ENCODE data around the gene CLUH. TPM values are rescaled to one million over a fixed set of nuclear protein-coding genes. Genes with fewer than 3 reads are reported as not detected.
"Not testable (repeated sequence)": the region's sequence is repeated elsewhere in the genome, so short reads cannot be mapped to it uniquely, and the experiment has no call there.

CLUH gene
- total RNA-seq, 1 experiment from 2014 or later = 175 TPM

GRCh38 chr17:2659337-2659736 lies 52.2 kb downstream of the CLUH start:
- H3K27ac ChIP-seq (ENCODE audit: low read depth, low read length); H3K9me3 ChIP-seq (ENCODE audit: control insufficient read depth in 1 of 2, insufficient read depth in 1 of 2, low read depth in 1 of 2, low read length in 2 of 2); POLR2A ChIA-PET; H3K9ac ChIP-seq (ENCODE audit: low read length); H3K4me3 ChIP-seq (replicated peaks in 1 of 2; ENCODE audit: low read depth in 1 of 2, low read length in 2 of 2); H3K27me3 ChIP-seq (ENCODE audit: insufficient read depth, low read length); H3K9me2 ChIP-seq (ENCODE audit: insufficient read depth); H2AFZ ChIP-seq (ENCODE audit: low read depth, low read length, poor library complexity, severe bottlenecking); BruUV-seq (replicated peaks); H3K36me3 ChIP-seq (ENCODE audit: control insufficient read depth in 1 of 2, insufficient read depth in 2 of 2, low read length in 2 of 2); CTCF ChIA-PET; intact Hi-C loops (cut with micrococcal nuclease): not testable (repeated sequence)
- RAD21 ChIA-PET (ENCODE audit: low non-redundant PET in 1 of 2, low total read pairs in 2 of 2, uncharacterized antibody in 2 of 2, unreplicated experiment in 2 of 2) = interaction anchor here in 1 of 2 experiments (0.6 kb wide), 1 partner anchor 12 kb away, joined by 4 read pairs; no protein-coding TSS in a partner anchor
- peaks cover 17 to 21% of the 10 kb centered on the region in 2 experiments for H3K4me1 ChIP-seq (ENCODE audit: control insufficient read depth in 1 of 2, insufficient read depth in 2 of 2, low read length in 2 of 2)
- ATAC-seq (peak; percentile 77), DNase-seq (ENCODE audit: low read depth, low spot score) (peak; percentile 12)
- peak overlapping the region; percentile 33 for H3K4me2 ChIP-seq (ENCODE audit: low read length)
- H4K20me1 ChIP-seq (ENCODE audit: insufficient read depth) = peaks cover 14% of the 10 kb centered on the region
- TF ChIP-seq CBX3 (IDR thresholded peaks at IDR 0.05; ENCODE audit: low read depth) = peak; percentile 23; the same call in 1 of the 2 replicates
- H3K79me2 ChIP-seq (ENCODE audit: insufficient read depth, low read length) = peaks cover 100% of the 10 kb centered on the region

- CTCF ChIA-PET = no interaction called here
- peaks cover 14% of the 10 kb centered on the region for H4K20me1 ChIP-seq (ENCODE audit: insufficient read depth)
- ATAC-seq (no peak), DNase-seq (ENCODE audit: low read depth, low spot score) (no peak)
- H3K9ac ChIP-seq (ENCODE audit: low read length) = no peak overlapping the region
- H3K9me3 ChIP-seq (ENCODE audit: control insufficient read depth in 1 of 2, insufficient read depth in 1 of 2, low read depth in 1 of 2, low read length in 2 of 2) = no peaks in the 10 kb centered on the region
- no peak overlapping the region for H2AFZ ChIP-seq (ENCODE audit: low read depth, low read length, poor library complexity, severe bottlenecking)
- RAD21 ChIA-PET (ENCODE audit: low non-redundant PET in 1 of 2, low total read pairs in 2 of 2, uncharacterized antibody in 2 of 2, unreplicated experiment in 2 of 2) = no interaction called here
- POLR2A ChIA-PET = interaction anchor here (1.4 kb wide), 1 partner anchor 12 kb away, joined by 4 read pairs; no protein-coding TSS in a partner anchor
- no peak overlapping the region for H3K27ac ChIP-seq (ENCODE audit: low read depth, low read length)
- no peaks in the 10 kb centered on the region for H3K27me3 ChIP-seq (ENCODE audit: insufficient read depth, low read length)
- H3K9me2 ChIP-seq (ENCODE audit: insufficient read depth) = no peaks in the 10 kb centered on the region
- intact Hi-C loops (cut with micrococcal nuclease) = no loop called here
- no peak overlapping the region for H3K4me3 ChIP-seq (replicated peaks in 1 of 2; ENCODE audit: low read depth in 1 of 2, low read length in 2 of 2)
- peaks cover 95% of the 10 kb centered on the region for H3K79me2 ChIP-seq (ENCODE audit: insufficient read depth, low read length)
- peaks cover 17 to 21% of the 10 kb centered on the region in 2 experiments for H3K4me1 ChIP-seq (ENCODE audit: control insufficient read depth in 1 of 2, insufficient read depth in 2 of 2, low read length in 2 of 2)
- BruUV-seq (replicated peaks) = no TSS peak
- TF ChIP-seq ELF1 (IDR thresholded peaks at IDR 0.05; ENCODE audit: borderline replicate concordance, low read depth) (no peak), RAD21 (IDR thresholded peaks at IDR 0.05; ENCODE audit: low read depth) (no peak), POLR2A (IDR thresholded peaks at IDR 0.05; ENCODE audit: borderline replicate concordance, extremely low read depth, insufficient read depth, insufficient read length) (no peak), POLR2AphosphoS5 (IDR thresholded peaks at IDR 0.05; ENCODE audit: low read depth, low read length) (no peak), SP1 (IDR thresholded peaks at IDR 0.05; ENCODE audit: low read depth) (no peak), REST (IDR thresholded peaks at IDR 0.05; ENCODE audit: low read depth) (no peak), JUND (IDR thresholded peaks at IDR 0.05) (no peak), MAX (IDR thresholded peaks at IDR 0.05) (no peak)
- no peaks in the 10 kb centered on the region for H3K36me3 ChIP-seq (ENCODE audit: control insufficient read depth in 1 of 2, insufficient read depth in 2 of 2, low read length in 2 of 2)
- no peak overlapping the region for H3K4me2 ChIP-seq (ENCODE audit: low read length)
These were observed 55.3 kb downstream of the CLUH start for GRCh38 chr17:2656283-2656682.

Data from HCT116 (cell line).